Astrocyte (in vitro differentiated cells and primary cell): Measurements from ENCODE around the gene ISL2. TPM values are rescaled to one million over a fixed set of nuclear protein-coding genes. Genes with fewer than 3 reads are reported as not detected.
A peak's percentile ranks its signal among the peaks of the same experiment; 100 is the strongest.

ENCODE experiments used
- DNase-seq: peaks from one replicate; pipeline ENCODE4 v3.0.0-alpha.2; 2010; ENCODE audit warnings: low read depth
- FAIRE-seq: peaks from 2 replicates; lab custom pipeline; 2011; peaks lifted over from hg19 to GRCh38; lab: Jason Lieb, UNC
- H2AFZ ChIP-seq: 2 replicates; pipeline ENCODE4 v1.6.0; 2012; ENCODE audit warnings: low read depth, low read length, inconsistent platforms
- H3K27ac ChIP-seq: 2 replicates; pipeline ENCODE4 v1.5.1; 2011; ENCODE audit warnings: low read depth, low read length, inconsistent platforms
- H3K27me3 ChIP-seq: 2 replicates; pipeline ENCODE4 v1.6.0; 2011; ENCODE audit warnings: low read length, inconsistent platforms; ENCODE audit not compliant: insufficient read depth
- H3K36me3 ChIP-seq: 2 replicates; pipeline ENCODE4 v1.5.1; 2011; ENCODE audit warnings: low read length, inconsistent platforms; ENCODE audit not compliant: insufficient read depth
- H3K4me1 ChIP-seq: 2 replicates; pipeline ENCODE4 v1.5.1; 2011; ENCODE audit warnings: low read length, inconsistent platforms; ENCODE audit not compliant: insufficient read depth
- H3K4me2 ChIP-seq: 2 replicates; pipeline ENCODE4 v1.6.0; 2012; ENCODE audit warnings: low read length, inconsistent platforms
- H3K4me3 ChIP-seq: 2 replicates; pipeline ENCODE4 v1.5.1; 2011; ENCODE audit warnings: low read depth, mild to moderate bottlenecking, low read length, inconsistent platforms; ENCODE audit not compliant: insufficient read depth
- H3K79me2 ChIP-seq: 2 replicates; pipeline ENCODE4 v1.6.0; 2012; ENCODE audit warnings: mild to moderate bottlenecking, low read length, inconsistent platforms; ENCODE audit not compliant: insufficient read depth
- H3K9ac ChIP-seq: 2 replicates; pipeline ENCODE4 v1.6.0; 2012; ENCODE audit warnings: mild to moderate bottlenecking, low read length, inconsistent platforms
- H3K9me3 ChIP-seq: 2 replicates; pipeline ENCODE4 v1.5.1; 2012; ENCODE audit warnings: low read depth, mild to moderate bottlenecking, low read length, inconsistent platforms; ENCODE audit not compliant: insufficient read depth
- H4K20me1 ChIP-seq: 2 replicates; pipeline ENCODE4 v1.6.0; 2012; ENCODE audit warnings: low read length, inconsistent platforms; ENCODE audit not compliant: insufficient read depth
- H3K27ac Mint-ChIP-seq: one replicate; pipeline ENCODE4 v1.8.0; 2021; ENCODE audit warnings: mild to moderate bottlenecking, mixed read lengths; ENCODE audit not compliant: unreplicated experiment
- H3K27me3 Mint-ChIP-seq: one replicate; pipeline ENCODE4 v1.8.0; 2021; ENCODE audit warnings: low read depth, mixed read lengths; ENCODE audit not compliant: unreplicated experiment
- H3K36me3 Mint-ChIP-seq: one replicate; pipeline ENCODE4 v1.8.0; 2021; ENCODE audit warnings: low read depth, mixed read lengths; ENCODE audit not compliant: unreplicated experiment
- H3K4me1 Mint-ChIP-seq: one replicate; pipeline ENCODE4 v1.8.0; 2021; ENCODE audit warnings: low read depth, mixed read lengths; ENCODE audit not compliant: unreplicated experiment
- H3K4me3 Mint-ChIP-seq: one replicate; pipeline ENCODE4 v1.8.0; 2021; ENCODE audit warnings: mild to moderate bottlenecking, moderate library complexity, mixed read lengths; ENCODE audit not compliant: unreplicated experiment
- H3K9me3 Mint-ChIP-seq: one replicate; pipeline ENCODE4 v1.8.0; 2021; ENCODE audit warnings: mild to moderate bottlenecking, mixed read lengths; ENCODE audit not compliant: unreplicated experiment
- CTCF ChIP-seq: IDR thresholded peaks from 2 replicates; pipeline ENCODE4 v1.5.1; 2011; ENCODE audit warnings: low read depth, mild to moderate bottlenecking, inconsistent platforms, low read length, moderate library complexity; ENCODE audit not compliant: insufficient read depth
- EZH2 ChIP-seq: IDR thresholded peaks from 2 replicates; pipeline ENCODE4 v1.6.1; 2012; ENCODE audit warnings: mild to moderate bottlenecking, low read length, inconsistent platforms; ENCODE audit not compliant: insufficient read depth
- total RNA-seq: library from RNA; stranded (reverse); gene quantifications from 2 replicates; pipeline ENCODE4 v1.2.1, GENCODE V29; 2021

ISL2 gene
- total RNA-seq, 1 donor from 2014 or later, result 2.1 TPM

GRCh38 chr15:76341366-76342057 lies 4.9 kb downstream of the ISL2 start:
- H2AFZ ChIP-seq, result no peak overlapping the region
- no peak overlapping the region for H3K4me2 ChIP-seq
- H3K36me3 Mint-ChIP-seq, result peaks cover 6% of the 10 kb centered on the region
- H3K27me3 ChIP-seq, result peaks cover 96% of the 10 kb centered on the region
- H3K27ac Mint-ChIP-seq, result no peak overlapping the region
- no peaks in the 10 kb centered on the region for H3K79me2 ChIP-seq
- H3K36me3 ChIP-seq, result no peaks in the 10 kb centered on the region
- DNase-seq, result no peak
- TF ChIP-seq EZH2, result peak; percentile 83
- TF ChIP-seq CTCF, result no peak
- H3K9me3 ChIP-seq, result peaks cover 6% of the 10 kb centered on the region
- H3K4me1 Mint-ChIP-seq, result peaks cover 13% of the 10 kb centered on the region
- H3K4me3 ChIP-seq, result no peak overlapping the region
- FAIRE-seq, result no peak
- no peak overlapping the region for H3K4me3 Mint-ChIP-seq
- H3K9ac ChIP-seq, result no peak overlapping the region
- H3K9me3 Mint-ChIP-seq, result peaks cover 26% of the 10 kb centered on the region
- peaks cover 43% of the 10 kb centered on the region for H4K20me1 ChIP-seq
- H3K27ac ChIP-seq, result no peak overlapping the region
- H3K27me3 Mint-ChIP-seq, result peaks cover 74% of the 10 kb centered on the region
- H3K4me1 ChIP-seq, result peaks cover 16% of the 10 kb centered on the region

GRCh38 chr15:76342058-76342381 lies 5.4 kb downstream of the ISL2 start:
- no peak for DNase-seq
- H2AFZ ChIP-seq, result no peak overlapping the region
- peaks cover 6% of the 10 kb centered on the region for H3K9me3 ChIP-seq
- no peak overlapping the region for H3K4me2 ChIP-seq
- no peak overlapping the region for H3K27ac ChIP-seq
- H3K27me3 Mint-ChIP-seq, result peaks cover 71% of the 10 kb centered on the region
- peaks cover 96% of the 10 kb centered on the region for H3K27me3 ChIP-seq
- H3K36me3 Mint-ChIP-seq, result peaks cover 6% of the 10 kb centered on the region
- no peak overlapping the region for H3K27ac Mint-ChIP-seq
- no peak overlapping the region for H3K9ac ChIP-seq
- TF ChIP-seq CTCF (no peak), EZH2 (peak; percentile 59)
- no peak overlapping the region for H3K4me3 ChIP-seq
- H3K4me3 Mint-ChIP-seq, result no peak overlapping the region
- H3K4me1 ChIP-seq, result peaks cover 21% of the 10 kb centered on the region
- peaks cover 43% of the 10 kb centered on the region for H4K20me1 ChIP-seq
- H3K79me2 ChIP-seq, result no peaks in the 10 kb centered on the region
- H3K36me3 ChIP-seq, result no peaks in the 10 kb centered on the region
- FAIRE-seq, result no peak
- H3K4me1 Mint-ChIP-seq, result peaks cover 13% of the 10 kb centered on the region
- peaks cover 25% of the 10 kb centered on the region for H3K9me3 Mint-ChIP-seq
